ENCODE measurements around the gene PNPLA7.

The PNPLA7 gene

GRCh38 chr9:137465720-137466388, 84.3 kb downstream of the PNPLA7 start:
- DNase-seq (ENCODE audit: low read depth), result no peak
- no peak overlapping the region for H3K4me3 ChIP-seq (ENCODE audit: low read depth, low read length)
- no peak for TF ChIP-seq CTCF (IDR thresholded peaks at IDR 0.05; ENCODE audit: control insufficient read depth, extremely low read depth, insufficient read depth)

GRCh38 chr9:137465000-137465719, 85.0 kb downstream of the PNPLA7 start:
- no peak for DNase-seq (ENCODE audit: low read depth)
- TF ChIP-seq CTCF (IDR thresholded peaks at IDR 0.05; ENCODE audit: control insufficient read depth, extremely low read depth, insufficient read depth), result no peak
- no peak overlapping the region for H3K4me3 ChIP-seq (ENCODE audit: low read depth, low read length)

GRCh38 chr9:137464291-137464999, 85.8 kb downstream of the PNPLA7 start:
- DNase-seq (ENCODE audit: low read depth), result no peak
- H3K4me3 ChIP-seq (ENCODE audit: low read depth, low read length), result no peak overlapping the region
- no peak for TF ChIP-seq CTCF (IDR thresholded peaks at IDR 0.05; ENCODE audit: control insufficient read depth, extremely low read depth, insufficient read depth)

GRCh38 chr9:137463931-137464290, 86.3 kb downstream of the PNPLA7 start:
- no peak for DNase-seq (ENCODE audit: low read depth)
- no peak overlapping the region for H3K4me3 ChIP-seq (ENCODE audit: low read depth, low read length)
- TF ChIP-seq CTCF (IDR thresholded peaks at IDR 0.05; ENCODE audit: control insufficient read depth, extremely low read depth, insufficient read depth), result no peak

GRCh38 chr9:137462986-137463930, 86.9 kb downstream of the PNPLA7 start:
- no peak for TF ChIP-seq CTCF (IDR thresholded peaks at IDR 0.05; ENCODE audit: control insufficient read depth, extremely low read depth, insufficient read depth)
- H3K4me3 ChIP-seq (ENCODE audit: low read depth, low read length), result no peak overlapping the region
- DNase-seq (ENCODE audit: low read depth), result no peak

- TF ChIP-seq CTCF (IDR thresholded peaks at IDR 0.05; ENCODE audit: control insufficient read depth, extremely low read depth, insufficient read depth), result no peak
- no peak for DNase-seq (ENCODE audit: low read depth)
- H3K4me3 ChIP-seq (ENCODE audit: low read depth, low read length), result no peak overlapping the region
These were observed 87.7 kb downstream of the PNPLA7 start for GRCh38 chr9:137462396-137462985.

All from LNCaP clone FGC (cell line).